SK-N-SH treated with all-trans-retinoic acid at 6 μM for 48 hours (cell line): ENCODE results near the gene NAIF1.

ENCODE experiments used
- ATAC-seq: fragments of 200-7000 bp; cut with Tn5 transposase; 3 replicates; pipeline ENCODE4 v1.9.1; 2020; ENCODE audit warnings: mild to moderate bottlenecking, moderate library complexity
- ARNTL ChIP-seq: fragments of 450-650 bp; formaldehyde crosslinking; IDR thresholded peaks from 2 replicates; pipeline ENCODE4 v1.5.0; 2020; ENCODE audit warnings: low read depth, mild to moderate bottlenecking, moderate library complexity, borderline replicate concordance
- BACH2 ChIP-seq: fragments of 250-450 bp; sonication (Bioruptor Pico); IDR thresholded peaks from 2 replicates; pipeline ENCODE4 v1.9.0; 2021; ENCODE audit warnings: mild to moderate bottlenecking, borderline replicate concordance
- CSDC2 ChIP-seq: fragments of 250-450 bp; sonication (Bioruptor Pico); IDR thresholded peaks from 2 replicates; pipeline ENCODE4 v1.5.0; 2020; ENCODE audit warnings: mild to moderate bottlenecking, moderate library complexity
- CSRNP3 ChIP-seq: fragments of 250-450 bp; sonication (Bioruptor Pico); IDR thresholded peaks from 2 replicates; pipeline ENCODE4 v1.5.1; 2021; ENCODE audit warnings: mild to moderate bottlenecking, moderate library complexity
- ESRRG ChIP-seq: fragments of 250-450 bp; sonication (Bioruptor Pico); IDR thresholded peaks from 2 replicates; pipeline ENCODE4 v1.6.1; 2021; ENCODE audit warnings: mild to moderate bottlenecking
- GLIS3 ChIP-seq: fragments of 250-450 bp; sonication (Bioruptor Pico); IDR thresholded peaks from 2 replicates; pipeline ENCODE4 v1.5.0; 2020; ENCODE audit warnings: mild to moderate bottlenecking, moderate library complexity
- ISL1 ChIP-seq: fragments of 250-450 bp; sonication (Bioruptor Pico); IDR thresholded peaks from 2 replicates; pipeline ENCODE4 v2.1.2; 2022; ENCODE audit warnings: mild to moderate bottlenecking, moderate library complexity
- SNAI2 ChIP-seq: fragments of 250-450 bp; sonication (Bioruptor Pico); IDR thresholded peaks from 2 replicates; pipeline ENCODE4 v1.5.0; 2020; ENCODE audit warnings: mild to moderate bottlenecking, moderate library complexity
- TCF4 ChIP-seq: fragments of 250-450 bp; sonication (Bioruptor Pico); IDR thresholded peaks from 2 replicates; pipeline ENCODE4 v1.8.0; 2021; ENCODE audit warnings: mild to moderate bottlenecking, moderate library complexity, borderline replicate concordance
- TOX ChIP-seq: fragments of 250-450 bp; sonication (Bioruptor Pico); IDR thresholded peaks from 2 replicates; pipeline ENCODE4 v1.8.0; 2021; ENCODE audit warnings: mild to moderate bottlenecking, moderate library complexity, borderline replicate concordance
- ZFP3 ChIP-seq: fragments of 250-450 bp; sonication (Bioruptor Pico); IDR thresholded peaks from 2 replicates; pipeline ENCODE4 v1.5.0; 2020; ENCODE audit warnings: mild to moderate bottlenecking, moderate library complexity
- ZFP30 ChIP-seq: fragments of 450-650 bp; formaldehyde crosslinking; IDR thresholded peaks from 2 replicates; pipeline ENCODE4 v1.5.0; 2022; ENCODE audit warnings: mild to moderate bottlenecking, moderate library complexity
- ZNF8 ChIP-seq: fragments of 450-650 bp; formaldehyde crosslinking; IDR thresholded peaks from 2 replicates; pipeline ENCODE4 v1.5.0; 2020; ENCODE audit warnings: mild to moderate bottlenecking, moderate library complexity
- TF ChIP-seq, protein P1 (sequence below): fragments of 250-450 bp; sonication (Bioruptor Pico); IDR thresholded peaks from 2 replicates; pipeline ENCODE4 v1.5.1; 2020; ENCODE audit warnings: low read depth, mild to moderate bottlenecking, moderate library complexity
- TF ChIP-seq, protein P2 (sequence below): fragments of 250-450 bp; sonication (Bioruptor Pico); IDR thresholded peaks from 2 replicates; pipeline ENCODE4 v1.8.0; 2021; ENCODE audit warnings: low read depth, mild to moderate bottlenecking, moderate library complexity, borderline replicate concordance
- TF ChIP-seq, protein P3 (sequence below): fragments of 250-450 bp; sonication (Bioruptor Pico); IDR thresholded peaks from 2 replicates; pipeline ENCODE4 v1.5.0; 2020; ENCODE audit warnings: mild to moderate bottlenecking, moderate library complexity

NAIF1 gene

DNA sequence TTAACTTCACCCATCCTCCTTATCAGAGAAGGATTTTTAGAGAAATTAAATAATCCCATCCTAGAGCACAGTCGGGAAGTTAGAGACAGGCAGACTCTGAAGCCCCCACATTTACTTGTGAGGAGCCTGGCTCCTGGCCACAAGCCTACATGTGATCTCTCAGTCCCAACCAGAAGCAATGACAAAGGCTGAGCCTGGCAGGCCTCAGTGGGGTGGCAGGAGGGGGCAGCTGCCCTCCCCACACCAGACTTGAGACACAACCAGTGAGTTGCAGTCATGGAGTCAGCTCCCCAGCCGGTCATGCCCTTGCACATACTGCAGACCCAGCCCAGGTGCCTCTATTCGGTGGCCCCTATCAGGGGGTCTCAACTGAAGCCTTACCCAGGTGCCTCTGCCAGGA is 11.0 kb downstream of the NAIF1 start (continued):
- TF ChIP-seq, protein P1, sequence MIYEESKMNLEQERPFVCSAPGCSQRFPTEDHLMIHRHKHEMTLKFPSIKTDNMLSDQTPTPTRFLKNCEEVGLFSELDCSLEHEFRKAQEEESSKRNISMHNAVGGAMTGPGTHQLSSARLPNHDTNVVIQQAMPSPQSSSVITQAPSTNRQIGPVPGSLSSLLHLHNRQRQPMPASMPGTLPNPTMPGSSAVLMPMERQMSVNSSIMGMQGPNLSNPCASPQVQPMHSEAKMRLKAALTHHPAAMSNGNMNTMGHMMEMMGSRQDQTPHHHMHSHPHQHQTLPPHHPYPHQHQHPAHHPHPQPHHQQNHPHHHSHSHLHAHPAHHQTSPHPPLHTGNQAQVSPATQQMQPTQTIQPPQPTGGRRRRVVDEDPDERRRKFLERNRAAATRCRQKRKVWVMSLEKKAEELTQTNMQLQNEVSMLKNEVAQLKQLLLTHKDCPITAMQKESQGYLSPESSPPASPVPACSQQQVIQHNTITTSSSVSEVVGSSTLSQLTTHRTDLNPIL (CRISPR knock-in tag) = no peak
- TF ChIP-seq ZNF8 (CRISPR knock-in tag) (no peak), CSDC2 (CRISPR knock-in tag) (no peak), SNAI2 (no peak), TCF4 (CRISPR knock-in tag) (no peak), TOX (no peak), ZFP3 (CRISPR knock-in tag) (no peak), ESRRG (no peak)

GRCh38 chr9:128055344-128056040 is 11.6 kb downstream of the NAIF1 start:
- TF ChIP-seq ESRRG (no peak), BACH2 (no peak), ARNTL (no peak), CSRNP3 (CRISPR knock-in tag) (no peak), ZFP30 (CRISPR knock-in tag) (no peak)
- TF ChIP-seq, protein P2, sequence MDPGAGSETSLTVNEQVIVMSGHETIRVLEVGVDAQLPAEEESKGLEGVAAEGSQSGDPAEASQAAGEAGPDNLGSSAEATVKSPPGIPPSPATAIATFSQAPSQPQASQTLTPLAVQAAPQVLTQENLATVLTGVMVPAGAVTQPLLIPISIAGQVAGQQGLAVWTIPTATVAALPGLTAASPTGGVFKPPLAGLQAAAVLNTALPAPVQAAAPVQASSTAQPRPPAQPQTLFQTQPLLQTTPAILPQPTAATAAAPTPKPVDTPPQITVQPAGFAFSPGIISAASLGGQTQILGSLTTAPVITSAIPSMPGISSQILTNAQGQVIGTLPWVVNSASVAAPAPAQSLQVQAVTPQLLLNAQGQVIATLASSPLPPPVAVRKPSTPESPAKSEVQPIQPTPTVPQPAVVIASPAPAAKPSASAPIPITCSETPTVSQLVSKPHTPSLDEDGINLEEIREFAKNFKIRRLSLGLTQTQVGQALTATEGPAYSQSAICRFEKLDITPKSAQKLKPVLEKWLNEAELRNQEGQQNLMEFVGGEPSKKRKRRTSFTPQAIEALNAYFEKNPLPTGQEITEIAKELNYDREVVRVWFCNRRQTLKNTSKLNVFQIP (CRISPR knock-in tag) = no peak
- TF ChIP-seq, protein P1 (CRISPR knock-in tag) = no peak
- TF ChIP-seq, protein P3, sequence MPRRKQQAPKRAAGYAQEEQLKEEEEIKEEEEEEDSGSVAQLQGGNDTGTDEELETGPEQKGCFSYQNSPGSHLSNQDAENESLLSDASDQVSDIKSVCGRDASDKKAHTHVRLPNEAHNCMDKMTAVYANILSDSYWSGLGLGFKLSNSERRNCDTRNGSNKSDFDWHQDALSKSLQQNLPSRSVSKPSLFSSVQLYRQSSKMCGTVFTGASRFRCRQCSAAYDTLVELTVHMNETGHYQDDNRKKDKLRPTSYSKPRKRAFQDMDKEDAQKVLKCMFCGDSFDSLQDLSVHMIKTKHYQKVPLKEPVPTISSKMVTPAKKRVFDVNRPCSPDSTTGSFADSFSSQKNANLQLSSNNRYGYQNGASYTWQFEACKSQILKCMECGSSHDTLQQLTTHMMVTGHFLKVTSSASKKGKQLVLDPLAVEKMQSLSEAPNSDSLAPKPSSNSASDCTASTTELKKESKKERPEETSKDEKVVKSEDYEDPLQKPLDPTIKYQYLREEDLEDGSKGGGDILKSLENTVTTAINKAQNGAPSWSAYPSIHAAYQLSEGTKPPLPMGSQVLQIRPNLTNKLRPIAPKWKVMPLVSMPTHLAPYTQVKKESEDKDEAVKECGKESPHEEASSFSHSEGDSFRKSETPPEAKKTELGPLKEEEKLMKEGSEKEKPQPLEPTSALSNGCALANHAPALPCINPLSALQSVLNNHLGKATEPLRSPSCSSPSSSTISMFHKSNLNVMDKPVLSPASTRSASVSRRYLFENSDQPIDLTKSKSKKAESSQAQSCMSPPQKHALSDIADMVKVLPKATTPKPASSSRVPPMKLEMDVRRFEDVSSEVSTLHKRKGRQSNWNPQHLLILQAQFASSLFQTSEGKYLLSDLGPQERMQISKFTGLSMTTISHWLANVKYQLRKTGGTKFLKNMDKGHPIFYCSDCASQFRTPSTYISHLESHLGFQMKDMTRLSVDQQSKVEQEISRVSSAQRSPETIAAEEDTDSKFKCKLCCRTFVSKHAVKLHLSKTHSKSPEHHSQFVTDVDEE = no peak
- ATAC-seq = no peak

DNA sequence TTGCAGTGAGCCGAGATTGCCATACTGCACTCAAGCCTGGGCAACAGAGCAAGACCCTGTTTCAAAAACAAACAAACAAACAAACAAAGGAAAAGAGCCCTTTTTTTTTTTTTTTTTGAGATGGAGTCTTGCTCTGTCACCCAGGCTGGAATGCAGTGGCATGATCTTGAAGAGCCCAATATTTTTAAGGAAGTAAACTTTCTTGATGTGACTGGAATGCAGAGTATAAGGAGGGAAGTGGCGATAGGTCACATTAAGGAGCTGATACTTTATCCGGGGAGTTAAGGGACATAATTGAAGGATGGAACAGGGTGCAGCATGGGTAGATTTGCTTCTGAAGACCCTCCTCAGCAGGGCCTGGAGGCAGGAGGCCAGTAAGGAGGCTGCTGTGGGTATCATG is 13.0 kb downstream of the NAIF1 start:
- TF ChIP-seq ZFP3 (CRISPR knock-in tag) = no peak
- no peak for TF ChIP-seq ZFP30 (CRISPR knock-in tag)
- no peak for TF ChIP-seq ISL1 (CRISPR knock-in tag)
- no peak for TF ChIP-seq GLIS3

DNA sequence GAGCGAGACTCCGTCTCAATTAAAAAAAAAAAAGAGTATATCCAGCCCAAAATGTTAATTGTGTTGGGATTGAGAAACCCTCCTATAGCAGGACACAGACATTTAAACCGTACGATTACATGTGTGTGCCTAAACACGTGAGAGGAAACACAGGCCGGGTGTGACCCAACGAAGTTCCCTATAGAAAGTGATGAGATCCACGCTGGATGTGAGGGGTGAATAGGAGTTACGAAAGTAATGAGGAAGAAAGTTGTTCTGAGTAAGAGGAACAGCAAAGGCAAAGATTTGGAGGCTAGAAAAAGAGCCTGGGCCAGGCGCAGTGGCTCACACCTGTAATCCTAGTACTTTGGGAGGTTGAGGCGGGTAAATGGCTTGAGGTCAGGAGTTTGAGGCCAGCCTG is 13.6 kb downstream of the NAIF1 start:
- no peak for ATAC-seq
- TF ChIP-seq CSDC2 (CRISPR knock-in tag) (no peak), ZFP3 (CRISPR knock-in tag) (no peak), TCF4 (CRISPR knock-in tag) (no peak)
- TF ChIP-seq, protein P3 = no peak
- TF ChIP-seq, protein P1 (CRISPR knock-in tag) = no peak

More for the DNA sequence above, 13.0 kb downstream of the NAIF1 start:
- ATAC-seq = no peak
